ENCODE measurements around the gene RPL5.

Gene RPL5

DNA sequence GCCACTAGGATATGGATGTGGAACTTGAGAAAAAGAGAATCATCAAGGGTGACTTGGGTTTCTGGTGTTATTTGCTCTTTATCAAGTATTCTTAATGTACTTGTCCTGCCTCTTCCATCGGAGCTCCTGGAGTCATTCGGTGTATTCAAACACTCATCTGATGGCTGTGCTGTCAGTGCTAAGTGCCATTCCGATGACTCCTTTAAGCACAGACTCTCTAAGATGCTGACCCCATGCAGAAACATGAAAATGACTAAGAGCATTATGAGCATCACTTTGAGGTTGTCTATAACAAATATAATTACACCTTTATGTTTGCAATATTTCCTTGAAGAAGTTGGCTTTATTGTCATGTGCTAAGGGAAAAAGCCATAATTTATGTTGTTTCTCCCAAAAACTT is 11.3 kb upstream of the RPL5 start:
- no peak for DNase-seq

DNA sequence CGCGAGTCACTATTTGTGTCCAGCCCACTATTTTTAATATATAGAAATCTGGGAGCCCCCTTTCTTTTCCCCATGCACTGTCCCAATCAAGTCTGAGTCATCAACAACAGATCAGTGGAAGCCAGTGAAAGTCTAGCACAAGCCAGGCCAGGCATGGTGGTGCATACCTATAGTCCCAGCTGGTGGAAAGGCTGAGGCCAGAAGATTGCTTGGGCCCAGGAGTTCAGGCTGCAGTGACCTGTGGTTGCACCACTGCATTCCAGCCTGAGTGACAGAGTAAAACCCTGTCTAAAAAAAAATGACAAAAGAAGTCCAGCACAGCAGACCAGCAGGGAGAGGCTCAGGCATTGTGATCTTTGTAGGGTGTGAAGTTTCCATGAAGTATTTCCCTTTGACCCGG is 9.0 kb upstream of the RPL5 start:
- DNase-seq, result no peak

GRCh38 chr1:92826792-92827191 is 5.0 kb upstream of the RPL5 start:
- no peak for DNase-seq

DNA sequence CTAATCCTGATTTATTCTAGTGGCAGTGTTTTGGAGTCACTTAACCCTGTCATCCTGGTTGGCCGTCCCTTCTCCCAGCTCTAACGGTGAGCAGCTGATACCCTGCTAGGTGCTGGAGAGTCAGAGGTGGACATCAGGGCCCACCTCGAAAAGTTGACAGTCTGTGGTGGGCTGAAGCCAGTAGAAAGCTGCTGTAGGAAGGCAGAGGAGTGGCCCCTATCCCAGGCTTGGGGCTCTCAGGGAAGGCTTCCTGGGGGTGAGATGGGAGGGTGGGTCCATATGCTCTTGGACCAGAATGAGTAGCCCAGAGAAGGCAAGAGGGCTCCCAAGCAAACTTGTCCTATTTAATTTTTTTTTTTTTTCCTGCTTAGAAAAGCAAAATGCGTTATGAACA is 475 bp upstream of the RPL5 start:
- DNase-seq, result no peak

DNA sequence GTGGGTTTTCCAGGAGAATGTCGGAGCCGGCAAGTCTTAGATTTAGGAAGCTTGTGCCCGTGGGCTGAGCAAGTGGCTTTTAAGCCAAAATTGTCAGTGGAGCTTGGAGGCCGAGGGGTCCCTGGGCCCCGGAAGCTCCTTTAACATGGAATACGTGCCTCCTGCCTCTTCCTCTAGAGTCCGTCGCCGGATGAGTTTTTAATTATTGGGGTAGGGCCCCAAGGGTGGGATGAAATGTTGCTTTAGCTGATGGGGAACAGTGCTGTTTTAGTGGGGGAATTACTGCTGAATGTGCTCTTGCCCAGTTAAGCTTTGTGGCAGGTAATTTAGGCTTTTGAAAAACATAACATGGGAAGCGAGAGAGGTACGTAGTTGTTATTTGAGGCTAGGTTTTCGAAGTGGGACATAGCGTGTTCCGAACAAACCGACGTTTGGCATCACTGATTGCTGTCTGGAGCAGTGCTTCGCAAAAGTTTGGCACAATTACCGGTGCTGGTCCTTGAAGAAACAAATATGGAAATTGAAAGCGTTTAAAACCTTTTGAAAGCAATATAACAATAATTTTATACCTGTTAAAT is 786 bp downstream of the RPL5 start:
- DNase-seq, result no peak

- DNase-seq, result no peak
Observed at GRCh38 chr1:92833840-92834239, 2.0 kb downstream of the RPL5 start.

- DNase-seq, result no peak
Observed at GRCh38 chr1:92834617-92835016, 2.8 kb downstream of the RPL5 start.

DNA sequence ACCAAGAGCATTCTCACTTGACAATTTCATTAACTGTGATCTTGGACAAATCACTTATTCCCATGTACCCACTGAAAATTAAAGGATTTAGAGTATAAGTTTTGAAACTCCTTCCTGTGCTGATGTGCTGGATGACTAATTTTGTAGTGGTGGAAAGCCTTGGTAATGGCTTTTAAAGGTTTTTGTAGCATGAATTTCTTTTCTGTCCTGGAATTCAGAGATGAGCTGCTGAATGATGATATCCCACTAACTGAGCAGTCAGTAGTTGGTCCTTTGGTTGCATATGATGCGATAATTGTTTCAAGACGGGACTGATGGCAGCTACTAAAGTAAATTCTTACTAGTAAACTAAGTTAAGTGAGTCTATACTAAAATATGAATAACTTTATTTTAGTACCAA is 5.2 kb downstream of the RPL5 start:
- DNase-seq, result no peak

- DNase-seq, result no peak
Observed at GRCh38 chr1:92838519-92838918, 6.7 kb downstream of the RPL5 start.

DNA sequence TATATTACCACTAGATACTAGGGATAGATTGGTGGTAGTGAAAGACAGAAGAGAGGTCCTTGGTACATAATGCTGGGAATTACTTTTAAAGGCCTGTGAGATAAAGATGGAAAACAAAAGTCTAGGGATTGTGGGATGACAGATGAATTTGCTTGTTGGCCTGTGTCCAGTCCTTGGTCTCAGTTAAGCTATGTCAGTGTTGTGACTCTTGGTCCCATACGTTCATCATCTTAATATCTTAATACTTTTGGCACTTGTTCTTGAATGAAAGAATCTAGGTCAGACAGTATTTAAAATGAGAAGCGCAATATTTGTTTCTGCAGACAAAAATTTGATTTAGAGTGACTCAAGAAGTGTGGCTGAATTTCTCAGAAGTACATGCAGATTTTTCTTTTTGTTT is 7.6 kb downstream of the RPL5 start:
- no peak for DNase-seq

DNA sequence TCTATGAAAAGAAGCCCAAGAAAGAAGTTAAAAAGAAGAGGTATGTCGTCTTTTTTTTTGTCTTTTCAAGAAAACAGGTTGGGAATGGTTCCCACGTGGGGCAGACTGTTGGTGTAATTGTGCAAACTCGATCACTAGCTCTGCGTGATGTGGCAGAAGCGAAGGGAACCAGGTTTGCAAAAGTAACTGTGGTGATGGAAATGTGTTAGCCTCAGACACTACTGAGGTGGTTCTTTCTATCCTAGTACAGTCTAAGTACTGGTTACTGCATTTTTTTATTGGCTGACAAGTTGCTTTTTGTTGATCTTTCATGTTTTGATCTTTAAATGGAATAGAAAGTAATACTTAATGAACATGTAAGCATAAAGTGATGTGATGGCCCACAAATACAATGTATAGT is 8.8 kb downstream of the RPL5 start:
- DNase-seq, result no peak

GRCh38 chr1:92842082-92843045 is 10.5 kb downstream of the RPL5 start:
- DNase-seq, result no peak

GRCh38 chr1:92843046-92843423 is 11.2 kb downstream of the RPL5 start:
- no peak for DNase-seq

DNA sequence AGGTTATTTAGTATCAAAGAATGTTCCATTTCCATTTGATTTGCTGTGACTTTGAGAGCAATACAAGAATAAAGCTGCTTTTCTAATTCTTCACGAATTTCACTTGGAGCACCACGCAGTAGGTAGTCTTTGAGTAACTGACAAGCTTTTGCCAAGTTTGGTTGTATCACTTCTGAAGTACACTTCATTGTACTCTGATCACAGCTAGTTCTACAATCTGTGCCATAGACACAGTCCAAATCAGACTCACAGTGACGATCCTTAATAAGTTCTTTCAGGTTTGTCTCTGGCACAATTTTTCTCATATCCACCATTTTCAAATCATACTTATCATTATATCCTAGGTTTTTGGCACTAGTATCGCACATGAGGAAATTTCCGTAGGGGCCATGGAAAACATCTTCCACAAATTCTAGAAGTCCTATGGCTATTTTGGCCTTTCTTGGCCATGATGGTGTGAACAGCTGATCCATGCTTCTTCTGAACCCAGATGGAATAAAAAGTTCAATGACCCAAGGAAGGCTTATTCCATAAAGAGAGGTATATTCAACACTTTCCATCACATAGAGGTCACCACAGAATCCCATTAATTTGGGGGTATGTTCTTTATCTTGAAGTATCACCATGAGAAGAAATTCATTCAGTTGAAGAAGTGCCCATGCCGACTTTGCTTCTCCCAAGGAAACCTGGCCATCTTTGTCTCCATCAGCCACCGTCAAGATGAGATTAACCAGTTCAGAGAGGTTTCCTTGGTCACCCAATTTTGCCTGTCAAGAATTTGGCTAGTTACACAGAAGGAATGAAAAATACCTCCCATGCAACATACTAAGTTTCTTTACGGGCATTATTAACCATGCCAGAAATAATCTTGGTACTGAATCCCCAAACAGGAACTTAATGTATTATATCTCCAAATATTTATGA is 11.9 kb downstream of the RPL5 start:
- no peak for DNase-seq

- DNase-seq, result no peak
Observed at GRCh38 chr1:92844439-92844838, 12.6 kb downstream of the RPL5 start.

DNA sequence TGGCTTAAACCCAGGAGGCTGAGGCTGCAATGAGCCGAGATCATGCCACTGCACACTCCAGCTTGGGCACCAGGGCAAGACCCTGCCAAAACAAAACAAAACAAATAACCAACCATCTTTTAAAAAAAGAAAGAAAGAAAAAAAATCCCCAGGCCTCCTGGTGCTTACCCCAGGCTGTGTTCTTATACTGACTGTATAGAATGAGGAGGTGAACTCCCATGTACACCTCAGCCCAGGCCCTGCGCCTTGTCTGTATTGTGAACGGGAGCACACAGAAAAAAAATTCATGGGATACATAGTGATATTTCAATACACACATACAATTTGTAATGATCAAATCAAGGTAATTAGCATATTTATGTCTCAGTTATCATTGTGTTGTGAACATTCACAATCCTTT is 14.1 kb downstream of the RPL5 start:
- no peak for DNase-seq

DNA sequence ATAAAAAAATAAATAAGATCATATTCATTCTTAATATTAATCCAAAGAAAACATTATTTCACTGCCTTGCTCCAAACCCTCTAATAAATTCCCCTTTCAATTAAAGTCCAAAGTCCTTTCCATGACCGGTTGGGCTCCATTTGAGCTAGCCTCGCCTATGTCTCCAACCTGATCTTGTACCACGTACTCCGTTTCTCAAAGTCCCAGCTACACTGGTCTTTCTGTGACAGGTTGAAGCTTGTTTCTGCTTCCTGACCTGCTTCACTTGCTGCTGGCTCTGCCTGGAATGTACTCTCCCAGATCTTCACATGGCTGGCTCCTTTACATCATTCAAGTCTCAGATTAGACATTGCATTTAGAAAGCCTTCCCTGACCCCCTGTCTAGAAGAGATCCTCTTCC is 16.4 kb downstream of the RPL5 start:
- no peak for DNase-seq

DNA sequence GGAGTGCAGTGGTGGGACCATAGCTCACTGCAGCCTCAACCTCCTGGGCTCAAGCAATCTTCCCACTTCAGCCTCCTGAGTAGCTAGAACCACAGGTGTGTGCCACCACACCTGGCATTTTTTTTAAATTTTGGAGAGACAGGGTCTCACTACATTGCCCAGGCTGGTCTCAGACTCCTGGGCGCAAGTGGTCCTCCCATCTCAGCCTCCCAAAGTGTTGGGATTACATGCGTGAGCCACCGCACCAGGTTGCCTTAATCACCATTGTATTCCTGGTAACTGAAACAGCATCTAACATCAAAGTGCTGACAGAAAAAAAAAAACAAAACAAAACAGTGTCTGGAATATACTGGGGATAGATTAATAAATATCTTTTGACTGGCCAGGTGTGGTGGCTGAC is 18.2 kb downstream of the RPL5 start:
- no peak for DNase-seq

- no peak for DNase-seq
Observed at GRCh38 chr1:92851729-92852128, 19.9 kb downstream of the RPL5 start.

DNA sequence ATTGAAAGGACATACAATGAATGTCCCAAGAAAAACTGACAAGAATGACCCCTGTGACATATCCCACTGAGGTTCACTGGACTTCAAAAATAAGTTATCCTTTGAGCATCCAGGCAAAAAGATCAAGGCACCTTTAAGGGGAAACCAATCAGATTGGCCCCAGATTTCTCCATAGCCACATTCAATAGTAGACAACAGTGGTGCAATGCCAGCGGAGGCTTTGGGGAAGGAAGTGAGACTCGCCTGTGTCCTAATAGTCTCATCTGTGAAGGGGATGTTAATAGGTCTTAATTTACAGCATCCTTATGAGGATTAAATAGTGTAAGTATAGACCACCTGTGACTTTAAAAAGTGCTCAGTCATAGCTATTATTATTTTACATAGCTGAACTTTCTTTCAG is 21.5 kb downstream of the RPL5 start:
- DNase-seq, result no peak

- DNase-seq, result no peak
Observed at GRCh38 chr1:92854101-92854785, 22.4 kb downstream of the RPL5 start.

GRCh38 chr1:92855236-92855635 is 23.4 kb downstream of the RPL5 start:
- no peak for DNase-seq

DNA sequence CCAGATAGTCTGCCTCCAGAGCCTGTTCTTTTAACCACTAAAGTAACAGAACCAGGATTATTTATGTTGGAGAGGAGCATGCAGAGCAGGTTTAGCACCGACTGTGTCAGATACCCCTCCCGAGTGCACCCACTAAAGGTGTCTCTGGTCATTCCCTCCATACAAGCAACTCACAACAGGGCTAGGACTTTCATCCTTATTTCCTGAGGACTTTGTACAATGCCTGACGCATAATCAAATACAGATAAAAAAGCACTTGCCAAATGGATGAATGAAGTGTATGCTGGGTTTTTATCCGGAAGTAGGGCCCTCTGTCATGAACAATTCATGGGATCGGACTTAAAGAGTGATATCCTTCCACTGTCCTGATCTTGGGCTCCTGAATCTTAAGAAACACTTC is 26.0 kb downstream of the RPL5 start:
- DNase-seq, result no peak
